Stomach (tissue), 9 donors: ENCODE results near the gene BBOX1. TPM values are rescaled to one million over a fixed set of nuclear protein-coding genes. Genes with fewer than 3 reads are reported as not detected.

Source experiments
- DNase-seq, 2 donors: peaks; one replicate each; pipeline versions ENCODE4 v3.0.0 to v3.0.0-alpha.2; 2013 to 2019
- H3K27ac ChIP-seq, 5 donors: fragments of 200-600 bp in 4 of 5; sonication (generic) in 4 of 5; one replicate each; pipeline ENCODE4 v1.5.1; 2013 to 2019; ENCODE audit warnings: mild to moderate bottlenecking in 1 of 5, moderate library complexity in 1 of 5
- H3K27me3 ChIP-seq, 3 donors: fragments of 200-600 bp; sonication (generic); one replicate each; pipeline ENCODE4 v1.5.1; 2017 to 2019; ENCODE audit warnings: mixed run types in 1 of 3
- H3K36me3 ChIP-seq, 4 donors: fragments of 200-600 bp; sonication (generic); 1 replicate in 3 of 4; 2 replicates in 1 of 4; pipeline ENCODE4 v1.5.1; 2016 to 2019
- H3K4me1 ChIP-seq, 4 donors: fragments of 200-600 bp; sonication (generic); one replicate each; pipeline ENCODE4 v1.5.1; 2016 to 2019
- H3K4me3 ChIP-seq, 4 donors: fragments of 200-600 bp; sonication (generic) in 3 of 4; one replicate each; pipeline ENCODE4 v1.5.1; 2016 to 2019; ENCODE audit warnings: mild to moderate bottlenecking in 1 of 4
- H3K9me3 ChIP-seq, 4 donors: fragments of 200-600 bp; sonication (generic); one replicate each; pipeline ENCODE4 v1.5.1; 2016 to 2019
- CTCF ChIP-seq, 7 experiments: fragments of 450-650 bp in 4 of 7; fragments of 200-600 bp in 3 of 7; sonication (generic) in 3 of 7; IDR thresholded peaks; one replicate each; pipeline ENCODE4 v1.5.1; 2016 to 2019; ENCODE audit warnings: antibody characterized with exemption in 7 of 7, control low read depth in 2 of 7, mild to moderate bottlenecking in 1 of 7
- EP300 ChIP-seq: sonication (generic); formaldehyde crosslinking; IDR thresholded peaks from one replicate; pipeline ENCODE4 v1.6.1; 2017; ENCODE audit warnings: antibody characterized with exemption
- POLR2A ChIP-seq, 4 donors: fragments of 450-650 bp; IDR thresholded peaks; one replicate each; pipeline ENCODE4 v1.6.1; 2016; ENCODE audit warnings: antibody characterized with exemption in 4 of 4, control low read depth in 2 of 4, mild to moderate bottlenecking in 1 of 4, moderate library complexity in 1 of 4
- POLR2AphosphoS5 ChIP-seq, 3 donors: sonication (generic); formaldehyde crosslinking; IDR thresholded peaks; one replicate each; pipeline ENCODE4 v1.6.1; 2016; ENCODE audit warnings: antibody characterized with exemption in 3 of 3
- WGBS, 5 donors: extraction: QIAGEN DNeasy Blood & Tissue Kit in 3 of 5; methylation state at CpG; one replicate each; pipeline versions ENCODE4 v1.1.5 to v1.1.7; 2013 to 2018; 5-methylcytosine and 5-hydroxymethylcytosine counted together
- intact Hi-C: fragments of 100-400 bp; cut with DNase I; formaldehyde crosslinking; loops from one replicate; pipeline ENCODE4 v1.15.1; 2023; ENCODE audit warnings: low total_unique reads
- polyA plus RNA-seq, 3 donors: library from polyadenylated mRNA; stranded (reverse); fragments of 200-250 nt; gene quantifications; one replicate each; pipeline ENCODE4 v1.2.3, GENCODE V29; 2013
- total RNA-seq, 5 donors: library from RNA; depleted of rRNA; stranded (reverse); fragments of >200 nt; gene quantifications; one replicate each; pipeline versions ENCODE4 v1.1.0 to v1.2.3, GENCODE V29; 2014 to 2016
- donor health status: healthy with polysubstance abuse.
- donor health status: Bipolar disorder and iron deficiency.
- donor health status: healthy.

Gene BBOX1
- total and polyA plus RNA-seq, 8 donors, result 0.31 to 6.7 (median 3.8) TPM; not detected in 3

GRCh38 chr11:27159335-27159679, 118.7 kb downstream of the BBOX1 start:
- intact Hi-C loops, result no loop called here
- no peaks in the 10 kb centered on the region for H3K27me3 ChIP-seq
- H3K9me3 ChIP-seq, result no peaks in the 10 kb centered on the region
- peaks cover 0 to 3% (median 0%) of the 10 kb centered on the region in 4 donors for H3K4me1 ChIP-seq
- TF ChIP-seq POLR2A (IDR thresholded peaks at IDR 0.05), result no peak
- TF ChIP-seq POLR2AphosphoS5 (IDR thresholded peaks at IDR 0.05), result no peak
- TF ChIP-seq CTCF (IDR thresholded peaks at IDR 0.05), result no peak
- TF ChIP-seq EP300, result no peak
- no peak for DNase-seq
- H3K27ac ChIP-seq, result no peak overlapping the region
- 42 to 53% (median 49%) methylated on average over 2 of the region's 2 CpGs for WGBS, 5 donors
- no peak overlapping the region for H3K4me3 ChIP-seq
- H3K36me3 ChIP-seq, result no peaks in the 10 kb centered on the region

- H3K27me3 ChIP-seq, result peaks cover 0 to 7% (median 0%) of the 10 kb centered on the region in 3 donors
- H3K4me1 ChIP-seq, result peaks cover 0 to 3% (median 0%) of the 10 kb centered on the region in 4 donors
- intact Hi-C loops, result no loop called here
- H3K27ac ChIP-seq, result no peak overlapping the region
- no peak overlapping the region for H3K4me3 ChIP-seq
- TF ChIP-seq CTCF (IDR thresholded peaks at IDR 0.05), result no peak
- TF ChIP-seq EP300, result no peak
- TF ChIP-seq POLR2AphosphoS5 (IDR thresholded peaks at IDR 0.05), result no peak
- no peak for TF ChIP-seq POLR2A (IDR thresholded peaks at IDR 0.05)
- DNase-seq, result no peak
- no peaks in the 10 kb centered on the region for H3K36me3 ChIP-seq
- H3K9me3 ChIP-seq, result no peaks in the 10 kb centered on the region
- WGBS, 5 donors, result 71 to 78% (median 74%) methylated on average over 2 of the region's 2 CpGs
Observed at GRCh38 chr11:27161071-27161470, 120.5 kb downstream of the BBOX1 start.

GRCh38 chr11:27162237-27162636, 121.6 kb downstream of the BBOX1 start:
- H3K36me3 ChIP-seq, result no peaks in the 10 kb centered on the region
- H3K4me1 ChIP-seq, result peaks cover 0 to 3% (median 0%) of the 10 kb centered on the region in 4 donors
- no peaks in the 10 kb centered on the region for H3K9me3 ChIP-seq
- peaks cover 0 to 14% (median 0%) of the 10 kb centered on the region in 3 donors for H3K27me3 ChIP-seq
- no peak overlapping the region for H3K4me3 ChIP-seq
- H3K27ac ChIP-seq, result no peak overlapping the region
- WGBS, 5 donors, result 37 to 56% (median 52%) methylated on average over 1 of the region's 1 CpG
- intact Hi-C loops, result no loop called here
- no peak for DNase-seq
- TF ChIP-seq POLR2A (IDR thresholded peaks at IDR 0.05) (no peak), EP300 (no peak), CTCF (IDR thresholded peaks at IDR 0.05) (no peak), POLR2AphosphoS5 (IDR thresholded peaks at IDR 0.05) (no peak)

GRCh38 chr11:27166130-27166529, 125.5 kb downstream of the BBOX1 start:
- intact Hi-C loops, result no loop called here
- Histone ChIP-seq H3K27me3 (peaks cover 0 to 33% (median 0%) of the 10 kb centered on the region in 3 donors), H3K4me1 (peaks cover 0 to under 1% (median 0%) of the 10 kb centered on the region in 4 donors), H3K27ac (no peak overlapping the region), H3K4me3 (no peak overlapping the region), H3K36me3 (no peaks in the 10 kb centered on the region), H3K9me3 (no peaks in the 10 kb centered on the region)
- no peak for TF ChIP-seq CTCF (IDR thresholded peaks at IDR 0.05)
- TF ChIP-seq POLR2A (IDR thresholded peaks at IDR 0.05), result no peak
- 19 to 29% (median 26%) methylated on average over 2 of the region's 2 CpGs for WGBS, 5 donors
- no peak for DNase-seq
